Ovary (tissue), 3 donors: ENCODE results near the gene CLCNKB.

Source experiments
- CTCF ChIP-seq, 3 donors: fragments of 450-650 bp in 2 of 3; fragments of 200-600 bp in 1 of 3; IDR thresholded peaks; one replicate each; pipeline versions ENCODE4 v1.5.1 to v1.8.0; 2016 to 2022; ENCODE audit warnings: antibody characterized with exemption in 3 of 3, mild to moderate bottlenecking in 1 of 3
- EP300 ChIP-seq: sonication (generic); formaldehyde crosslinking; IDR thresholded peaks from one replicate; pipeline ENCODE4 v1.6.1; 2017; ENCODE audit warnings: antibody characterized with exemption
- donor health status: DM: no; HTN: no; CAD: no.

- TF ChIP-seq CTCF (IDR thresholded peaks at IDR 0.05) (no peak), EP300 (no peak)
These were observed 30.9 kb upstream of the CLCNKB start for GRCh38 chr1:16012590-16013219.
